Tibial nerve (tissue), 4 donors: ENCODE results near the gene SPATS2L. TPM values are rescaled to one million over a fixed set of nuclear protein-coding genes. Genes with fewer than 3 reads are reported as not detected.

ENCODE experiments used
- DNase-seq, 2 donors: peaks; one replicate each; pipeline ENCODE4 v3.0.0-alpha.2; 2019; ENCODE audit warnings: low spot score in 2 of 2
- H3K27ac ChIP-seq, 4 donors: fragments of 200-600 bp; sonication (generic) in 3 of 4; one replicate each; pipeline ENCODE4 v1.5.1; 2017 to 2019; ENCODE audit warnings: mild to moderate bottlenecking in 1 of 4
- H3K27me3 ChIP-seq, 2 donors: fragments of 200-600 bp; sonication (generic) in 1 of 2; one replicate each; pipeline versions ENCODE4 v1.5.1 to v1.6.0; 2017 to 2019
- H3K36me3 ChIP-seq, 3 donors: fragments of 200-600 bp; sonication (generic); one replicate each; pipeline ENCODE4 v1.5.1; 2018 to 2019
- H3K4me1 ChIP-seq, 4 donors: fragments of 200-600 bp; sonication (generic) in 3 of 4; one replicate each; pipeline ENCODE4 v1.5.1; 2017 to 2019
- H3K4me3 ChIP-seq, 4 donors: fragments of 200-600 bp; sonication (generic) in 3 of 4; one replicate each; pipeline ENCODE4 v1.5.1; 2017 to 2019; ENCODE audit warnings: mild to moderate bottlenecking in 1 of 4, moderate library complexity in 1 of 4
- H3K9me3 ChIP-seq, 4 donors: fragments of 200-600 bp; sonication (generic) in 3 of 4; one replicate each; pipeline ENCODE4 v1.5.1; 2017 to 2019
- CTCF ChIP-seq, 5 experiments: fragments of 200-600 bp in 3 of 5; fragments of 450-650 bp in 2 of 5; sonication (generic) in 3 of 5; IDR thresholded peaks; one replicate each; pipeline ENCODE4 v1.5.1; 2016 to 2019; ENCODE audit warnings: antibody characterized with exemption in 5 of 5, mild to moderate bottlenecking in 3 of 5, moderate library complexity in 2 of 5
- EP300 ChIP-seq, 2 donors: sonication (generic); formaldehyde crosslinking; IDR thresholded peaks; one replicate each; pipeline ENCODE4 v1.6.1; 2017; ENCODE audit warnings: antibody characterized with exemption in 2 of 2, mild to moderate bottlenecking in 1 of 2
- POLR2A ChIP-seq, 2 donors: fragments of 450-650 bp; IDR thresholded peaks; one replicate each; pipeline ENCODE4 v1.6.1; 2017; ENCODE audit warnings: antibody characterized with exemption in 2 of 2, mild to moderate bottlenecking in 2 of 2, moderate library complexity in 2 of 2
- WGBS, 2 donors: methylation state at CpG; one replicate each; pipeline ENCODE4 v1.1.5; 2018; 5-methylcytosine and 5-hydroxymethylcytosine counted together
- total RNA-seq, 4 donors: library from RNA; depleted of rRNA; stranded (reverse); fragments of >200 nt; gene quantifications; one replicate each; pipeline ENCODE4 v1.1.0, GENCODE V29; 2016

The SPATS2L gene
- total RNA-seq, 4 donors from 2014 or later, result 50.9 to 74.1 (median 57.2) TPM

- Histone ChIP-seq H3K27ac (no peak overlapping the region), H3K4me1 (no peaks in the 10 kb centered on the region), H3K36me3 (peaks cover 0 to 55% (median 0%) of the 10 kb centered on the region in 3 donors), H3K9me3 (no peaks in the 10 kb centered on the region), H3K27me3 (no peaks in the 10 kb centered on the region), H3K4me3 (no peak overlapping the region)
- 95 to 98% methylated on average over 1 of the region's 1 CpG for WGBS, 2 donors
- no peak for TF ChIP-seq POLR2A (IDR thresholded peaks at IDR 0.05)
- no peak for TF ChIP-seq CTCF (IDR thresholded peaks at IDR 0.05)
- TF ChIP-seq EP300 (IDR thresholded peaks at IDR 0.05), result no peak
- DNase-seq, result no peak
Observed at GRCh38 chr2:200421270-200421669, 114.8 kb downstream of the SPATS2L start.

GRCh38 chr2:200422071-200422470 is 115.6 kb downstream of the SPATS2L start:
- TF ChIP-seq POLR2A (IDR thresholded peaks at IDR 0.05) (no peak), CTCF (IDR thresholded peaks at IDR 0.05) (no peak), EP300 (IDR thresholded peaks at IDR 0.05) (no peak)
- Histone ChIP-seq H3K27ac (no peak overlapping the region), H3K9me3 (no peaks in the 10 kb centered on the region), H3K4me1 (no peaks in the 10 kb centered on the region), H3K4me3 (no peak overlapping the region), H3K36me3 (peaks cover 0 to 51% (median 0%) of the 10 kb centered on the region in 3 donors), H3K27me3 (no peaks in the 10 kb centered on the region)
- no peak for DNase-seq
- 97 to 98% methylated on average over 2 of the region's 2 CpGs for WGBS, 2 donors

DNA sequence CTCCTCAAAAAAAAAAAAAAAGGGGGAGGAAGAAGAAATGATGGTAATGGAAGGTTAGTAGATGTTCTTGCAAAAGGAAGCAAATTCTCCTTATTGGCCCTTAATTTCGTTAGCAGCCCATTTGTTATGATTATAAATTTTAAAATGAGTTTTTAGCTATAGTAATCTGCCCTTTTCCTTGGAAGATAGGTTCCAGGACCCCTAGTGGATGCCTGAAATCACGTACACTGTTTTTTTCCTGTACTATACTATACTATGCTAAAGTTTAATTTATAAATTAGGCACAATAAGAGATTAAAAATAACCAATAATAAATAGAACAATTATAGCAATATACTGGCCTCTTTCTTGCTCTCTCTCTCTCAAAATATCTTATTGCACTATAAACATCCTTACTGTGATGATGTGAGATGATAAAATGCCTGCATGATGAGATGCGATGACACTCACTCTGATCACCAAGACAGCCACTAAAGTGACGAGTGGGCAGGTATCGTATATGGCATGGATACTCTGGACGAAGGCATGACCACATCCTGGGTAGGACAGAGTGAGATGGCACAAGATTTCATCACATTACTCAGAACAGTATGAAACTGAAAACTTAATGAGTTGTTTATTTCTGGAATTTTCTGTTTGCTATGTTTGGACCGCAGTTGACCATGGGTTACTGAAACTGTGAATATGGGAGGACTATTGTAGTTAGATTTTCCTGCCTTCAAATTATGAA is 116.2 kb downstream of the SPATS2L start:
- H3K4me1 ChIP-seq, result no peaks in the 10 kb centered on the region
- H3K36me3 ChIP-seq, result peaks cover 0 to 45% (median 0%) of the 10 kb centered on the region in 3 donors
- no peak overlapping the region for H3K27ac ChIP-seq
- DNase-seq, result no peak
- H3K27me3 ChIP-seq, result no peaks in the 10 kb centered on the region
- 91 to 93% methylated on average over 7 of the region's 7 CpGs for WGBS, 2 donors
- TF ChIP-seq CTCF (IDR thresholded peaks at IDR 0.05) (no peak), EP300 (IDR thresholded peaks at IDR 0.05) (no peak), POLR2A (IDR thresholded peaks at IDR 0.05) (no peak)
- H3K9me3 ChIP-seq, result no peaks in the 10 kb centered on the region
- no peak overlapping the region for H3K4me3 ChIP-seq

GRCh38 chr2:200423541-200423940 is 117.0 kb downstream of the SPATS2L start:
- no peak for DNase-seq
- 81 to 87% methylated on average over 2 of the region's 2 CpGs for WGBS, 2 donors
- Histone ChIP-seq H3K36me3 (peaks cover 0 to 45% (median 0%) of the 10 kb centered on the region in 3 donors), H3K4me1 (no peaks in the 10 kb centered on the region), H3K27ac (no peak overlapping the region), H3K27me3 (no peaks in the 10 kb centered on the region), H3K4me3 (no peak overlapping the region), H3K9me3 (no peaks in the 10 kb centered on the region)
- no peak for TF ChIP-seq POLR2A (IDR thresholded peaks at IDR 0.05)
- TF ChIP-seq EP300 (IDR thresholded peaks at IDR 0.05), result no peak
- no peak for TF ChIP-seq CTCF (IDR thresholded peaks at IDR 0.05)

DNA sequence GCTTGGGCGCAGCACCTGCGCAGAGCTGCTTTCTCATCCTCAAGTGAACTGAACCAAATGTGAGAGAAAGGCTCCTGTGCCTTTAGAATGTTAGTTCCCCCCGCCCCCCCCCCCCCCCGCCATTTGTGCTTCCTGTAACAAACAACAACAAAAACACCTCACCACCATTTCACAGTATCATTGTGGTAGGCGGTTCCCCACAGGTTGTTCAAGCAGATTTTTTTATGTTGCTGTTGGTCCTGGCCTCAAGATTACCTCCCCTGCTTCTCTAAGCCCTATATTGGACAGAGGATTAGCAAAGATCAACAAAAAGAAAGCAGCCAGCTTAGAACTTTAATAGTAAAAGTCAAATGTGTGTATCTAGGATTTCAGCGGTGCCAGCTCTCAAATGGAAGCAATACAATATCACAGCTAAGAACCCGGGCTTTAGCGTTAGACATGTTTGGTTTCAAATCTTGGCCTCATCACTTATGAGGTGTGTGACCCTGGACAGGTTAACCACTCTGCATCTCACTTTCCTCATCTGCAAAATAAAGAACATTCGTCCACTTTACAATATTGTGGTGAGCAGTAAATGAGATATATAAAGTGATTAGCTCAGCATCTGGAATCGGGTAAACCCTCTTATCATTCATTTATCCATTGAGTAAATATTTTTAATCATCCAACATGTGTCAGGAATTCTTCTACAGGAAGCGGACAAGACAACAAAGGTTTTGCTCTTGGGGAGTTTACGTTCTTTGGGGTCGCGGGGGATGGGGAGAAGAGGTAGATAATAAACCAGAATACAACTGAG is 118.7 kb downstream of the SPATS2L start:
- TF ChIP-seq CTCF (IDR thresholded peaks at IDR 0.05) (no peak), EP300 (IDR thresholded peaks at IDR 0.05) (no peak), POLR2A (IDR thresholded peaks at IDR 0.05) (no peak)
- no peaks in the 10 kb centered on the region for H3K9me3 ChIP-seq
- WGBS, 2 donors, result 81 to 83% methylated on average over 14 of the region's 14 CpGs
- no peak overlapping the region for H3K4me3 ChIP-seq
- peaks cover 0 to 38% (median 0%) of the 10 kb centered on the region in 3 donors for H3K36me3 ChIP-seq
- H3K27me3 ChIP-seq, result no peaks in the 10 kb centered on the region
- H3K27ac ChIP-seq, result no peak overlapping the region
- no peak for DNase-seq
- H3K4me1 ChIP-seq, result no peaks in the 10 kb centered on the region
